GM18505 (cell line): ENCODE data around the gene SHB.
"Not testable (repeated sequence)": the region's sequence is repeated elsewhere in the genome, so short reads cannot be mapped to it uniquely, and the experiment has no call there.

Experiments
- ATAC-seq: cut with Tn5 transposase; IDR thresholded peaks from one replicate; pipeline ENCODE4 v1.9.1; 2021; ENCODE audit not compliant: unreplicated experiment
- POLR2A ChIP-seq: IDR thresholded peaks from 4 replicates; pipeline ENCODE4 v1.6.1; 2011; ENCODE audit warnings: borderline replicate concordance; ENCODE audit not compliant: insufficient read depth, insufficient read length; ENCODE audit errors: extremely low read depth

The SHB gene

GRCh38 chr9:37915911-37916470, 153.0 kb downstream of the SHB start:
- no peak for TF ChIP-seq POLR2A
- ATAC-seq: no peak

DNA sequence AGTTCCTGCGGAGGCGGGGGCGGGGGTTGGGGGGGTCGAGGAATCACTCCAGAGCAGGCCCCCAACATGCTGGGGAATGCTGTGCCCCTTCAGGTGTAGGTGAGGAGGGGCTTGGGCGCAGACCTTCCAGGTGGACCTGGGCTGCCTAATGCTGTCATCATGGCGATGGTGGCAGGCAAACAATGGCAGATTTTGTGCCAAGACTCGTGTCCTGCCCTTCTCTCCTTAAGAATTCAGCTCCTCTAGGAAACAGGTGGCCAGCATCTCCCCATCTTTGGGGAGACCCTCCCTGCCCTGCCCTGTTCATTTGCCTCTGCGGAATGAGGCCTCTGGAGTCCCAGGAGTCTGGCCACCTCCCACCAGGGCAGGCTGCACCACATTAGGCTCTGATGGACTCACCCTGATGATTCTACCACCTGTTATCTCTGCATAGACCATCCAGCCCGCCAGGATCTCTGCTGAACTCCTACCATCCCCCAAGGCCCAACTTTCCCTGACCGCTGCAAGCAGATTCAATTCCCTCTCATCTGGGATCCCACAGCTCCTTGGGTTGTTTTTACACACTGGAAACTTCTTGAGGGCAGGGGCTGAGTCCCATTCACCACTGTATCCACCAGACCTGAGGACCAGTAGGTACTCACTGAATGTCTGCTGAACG, 154.2 kb downstream of the SHB start:
- TF ChIP-seq POLR2A: no peak
- no peak for ATAC-seq

DNA sequence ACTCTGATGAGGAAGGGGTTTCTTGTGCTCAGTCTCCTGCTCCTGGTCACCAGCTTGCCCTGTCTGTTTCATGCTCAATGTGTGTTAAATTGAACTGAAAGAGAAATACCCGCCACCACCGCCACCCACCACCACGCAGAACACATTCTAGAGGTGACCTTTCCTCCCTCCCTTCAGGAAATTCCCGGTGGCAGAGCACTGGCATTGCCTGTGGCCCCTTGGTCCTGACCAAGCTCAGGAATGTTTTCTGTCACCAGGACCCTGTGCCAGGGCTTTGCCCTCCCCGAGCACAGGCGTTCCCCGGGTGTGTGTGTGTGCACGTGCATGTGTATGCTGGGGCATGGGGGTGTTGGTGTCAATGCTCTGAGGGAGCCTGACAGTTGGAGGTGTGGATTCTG, 154.9 kb downstream of the SHB start:
- no peak for ATAC-seq
- TF ChIP-seq POLR2A: no peak

GRCh38 chr9:37913480-37914153, 155.4 kb downstream of the SHB start:
- TF ChIP-seq POLR2A: no peak
- peak; percentile 79 for ATAC-seq

GRCh38 chr9:37911271-37911681, 157.8 kb downstream of the SHB start:
- TF ChIP-seq POLR2A: no peak
- ATAC-seq: no peak

DNA sequence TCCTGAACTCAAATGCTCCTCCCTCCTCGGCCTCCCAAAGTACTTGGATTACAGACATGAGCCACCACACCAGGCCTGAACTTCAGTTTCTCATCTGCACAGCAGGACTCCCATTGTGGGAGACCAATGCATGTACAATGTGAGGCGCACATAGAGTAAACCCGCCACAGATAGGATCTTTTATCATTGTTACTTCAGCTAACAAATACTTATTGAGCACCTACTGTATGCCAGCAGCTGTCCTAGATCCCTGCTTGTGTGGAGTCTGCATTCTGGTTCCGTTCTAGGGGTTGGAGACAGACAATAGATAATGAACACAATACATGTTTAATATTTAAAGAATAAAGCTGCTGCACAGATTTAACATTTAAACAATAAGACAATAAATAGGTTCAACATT, 158.8 kb downstream of the SHB start:
- TF ChIP-seq POLR2A: no peak
- ATAC-seq: no peak

GRCh38 chr9:37909836-37910235, 159.2 kb downstream of the SHB start:
- ATAC-seq: not testable (repeated sequence)

DNA sequence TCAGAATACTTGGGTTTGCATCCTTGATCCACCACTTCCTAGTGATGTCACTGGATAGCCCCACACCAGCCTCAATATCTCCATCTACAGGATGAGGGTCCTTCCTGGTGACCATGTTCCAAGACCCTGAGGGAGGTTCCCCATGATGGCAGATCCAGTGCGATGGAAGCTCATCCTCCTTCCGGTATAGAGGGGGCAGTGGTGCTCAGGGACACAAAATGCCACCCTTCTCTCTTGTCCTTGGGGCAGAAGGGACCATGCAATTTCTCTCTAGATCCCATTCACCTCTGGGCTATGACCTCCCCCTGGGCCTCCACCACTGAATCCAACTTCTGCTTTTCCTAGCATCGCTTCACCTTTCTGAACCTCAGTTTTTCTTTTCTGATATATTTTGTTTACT, 159.7 kb downstream of the SHB start:
- ATAC-seq: no peak
- TF ChIP-seq POLR2A: no peak

GRCh38 chr9:37908698-37909186, 160.3 kb downstream of the SHB start:
- no peak for ATAC-seq
- no peak for TF ChIP-seq POLR2A

GRCh38 chr9:37908283-37908682, 160.7 kb downstream of the SHB start:
- ATAC-seq: no peak
- no peak for TF ChIP-seq POLR2A

DNA sequence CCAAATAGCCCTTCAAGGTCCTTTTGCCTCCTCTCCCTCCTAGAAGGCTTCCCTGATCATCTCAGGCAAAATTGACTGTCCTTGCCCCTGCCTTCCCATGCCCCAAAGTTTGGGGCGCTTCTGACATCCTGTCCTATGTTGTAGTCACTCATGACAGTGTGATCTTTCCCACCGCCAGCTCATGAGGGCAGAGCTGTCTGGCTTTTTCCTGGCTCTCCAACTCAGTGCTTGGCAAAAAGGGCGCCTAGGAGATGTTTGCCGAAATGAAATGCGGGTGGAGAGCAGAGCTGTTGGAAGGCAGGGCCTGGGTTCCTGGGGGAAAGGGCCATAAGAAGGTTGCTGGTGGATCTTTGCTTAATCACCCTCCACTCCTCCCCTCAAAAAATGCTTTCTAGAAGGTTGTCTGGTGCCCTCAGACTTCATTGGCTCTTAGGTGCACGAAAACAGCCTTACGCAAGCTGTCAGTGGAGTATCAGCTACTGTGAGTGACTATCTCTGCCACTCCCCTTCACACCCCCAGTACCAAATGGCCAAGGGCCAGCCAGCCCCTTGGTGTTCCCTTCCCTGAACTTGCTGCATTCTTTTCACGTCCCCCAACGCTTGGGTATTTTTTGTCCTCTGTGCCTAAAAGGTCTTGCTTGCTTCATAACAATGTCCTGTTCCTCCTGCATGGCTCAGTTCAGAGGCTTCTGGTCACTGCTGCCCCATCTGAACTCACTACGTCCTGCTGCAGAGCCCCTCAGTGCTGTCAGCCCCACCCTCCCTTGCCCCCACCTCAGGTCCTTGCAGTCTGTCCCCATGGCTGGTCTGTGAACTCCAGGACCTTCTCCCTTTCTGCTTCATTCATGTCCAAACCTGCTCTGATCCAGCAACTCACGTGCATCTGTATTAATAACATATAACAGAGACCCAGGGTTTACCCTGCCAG, 162.5 kb downstream of the SHB start:
- TF ChIP-seq POLR2A: no peak
- no peak for ATAC-seq

DNA sequence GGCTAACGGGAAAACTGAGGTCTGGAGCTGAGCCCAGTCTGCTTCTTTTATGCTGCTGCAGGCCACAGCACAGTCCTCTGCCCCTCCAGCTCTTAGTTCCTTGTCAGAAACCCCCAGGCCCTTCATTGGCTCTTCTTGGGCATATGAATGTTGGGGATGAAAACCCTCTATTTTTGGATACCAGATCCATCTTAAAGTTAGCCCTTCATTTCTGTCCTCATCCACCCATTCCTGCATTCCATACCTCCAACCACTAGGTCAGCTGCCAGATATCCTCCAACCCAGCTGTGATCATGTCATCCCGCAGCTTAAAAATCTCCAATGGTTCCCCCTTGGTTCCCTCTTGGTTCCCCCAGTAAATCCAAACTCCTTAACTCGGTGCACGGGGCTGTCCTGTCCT, 163.3 kb downstream of the SHB start:
- ATAC-seq: no peak
- TF ChIP-seq POLR2A: no peak

GRCh38 chr9:37905131-37905505, 163.9 kb downstream of the SHB start:
- ATAC-seq: no peak
- no peak for TF ChIP-seq POLR2A

DNA sequence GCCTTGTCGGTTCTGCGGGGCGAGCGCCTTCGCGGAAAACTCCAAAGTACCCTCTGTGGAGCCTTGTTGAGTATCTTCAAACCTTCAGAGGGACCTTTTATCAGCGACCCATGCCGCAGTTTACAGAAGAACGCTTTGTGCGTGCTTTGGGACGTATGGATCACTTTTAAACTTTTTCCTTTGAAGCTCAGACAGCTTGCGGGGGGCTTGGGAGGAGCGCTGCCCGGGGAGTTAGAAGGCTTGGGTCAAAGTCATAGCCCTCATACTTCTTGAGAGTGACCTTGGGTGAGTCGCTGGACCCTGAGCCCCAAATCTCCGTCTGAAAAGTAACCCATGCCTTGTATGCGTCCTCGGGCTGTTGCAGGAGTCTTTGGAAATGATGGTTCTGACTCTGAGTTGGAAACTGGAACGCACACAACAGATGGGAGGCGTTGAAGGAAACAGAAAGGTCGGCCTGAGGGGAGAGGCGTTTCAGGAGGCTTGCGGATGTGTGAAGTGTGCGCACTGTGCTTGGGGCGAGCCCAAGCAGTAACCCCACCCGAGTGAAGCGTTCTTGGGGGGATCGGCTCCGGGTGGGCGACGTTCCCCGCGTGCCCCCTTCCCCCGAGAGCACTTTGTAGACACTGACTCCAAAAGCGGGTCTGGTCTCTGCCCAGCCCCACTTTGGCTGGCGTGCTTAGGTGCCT, 164.4 kb downstream of the SHB start:
- ATAC-seq: no peak
- TF ChIP-seq POLR2A: no peak
